GM19397 (cell line): ENCODE measurements around the gene MCRIP1.
"Not testable (repeated sequence)": the region's sequence is repeated elsewhere in the genome, so short reads cannot be mapped to it uniquely, and the experiment has no call there.

ENCODE experiments used
- ATAC-seq: cut with Tn5 transposase; IDR thresholded peaks from one replicate; pipeline ENCODE4 v1.9.1; 2021; ENCODE audit warnings: mild to moderate bottlenecking, moderate library complexity; ENCODE audit not compliant: unreplicated experiment

MCRIP1 gene

DNA sequence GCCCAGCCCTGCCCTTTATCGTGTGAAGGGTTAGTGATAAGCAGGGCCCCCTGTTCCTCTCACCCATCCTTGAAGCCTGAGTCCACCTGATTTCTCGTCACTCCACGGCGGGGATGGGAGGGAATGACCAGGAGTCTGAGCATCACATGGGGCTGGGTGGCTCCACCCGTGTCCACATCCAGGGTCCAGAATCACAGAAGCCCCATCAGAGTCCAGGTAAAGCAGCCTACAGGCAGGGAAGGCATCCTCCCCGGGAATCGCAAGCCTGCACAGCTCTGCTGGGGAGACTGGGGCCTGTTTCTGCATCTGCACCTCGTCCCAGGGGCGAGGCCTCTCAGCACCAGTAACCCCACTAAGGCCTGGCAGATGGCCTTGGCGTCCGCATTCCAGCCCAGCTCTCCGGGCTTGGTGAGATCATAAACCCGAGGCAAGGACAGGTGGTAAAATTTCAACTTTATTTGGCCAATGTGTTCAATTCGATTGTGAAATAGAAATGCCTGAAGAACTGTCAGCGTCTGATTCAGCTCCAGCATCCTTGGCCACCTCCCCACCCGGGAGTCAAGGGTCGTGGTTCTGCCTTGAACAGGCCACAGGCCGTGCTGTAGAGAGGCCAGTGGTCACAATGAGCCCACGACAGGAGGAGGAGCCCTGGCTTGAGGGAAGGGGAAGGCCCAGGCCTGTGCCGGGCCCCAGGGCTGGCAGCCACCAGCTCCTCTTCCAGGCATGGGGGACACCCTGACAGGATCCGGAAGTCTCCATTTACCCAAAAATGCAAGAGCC, 9.8 kb upstream of the MCRIP1 start:
- ATAC-seq, result no peak

DNA sequence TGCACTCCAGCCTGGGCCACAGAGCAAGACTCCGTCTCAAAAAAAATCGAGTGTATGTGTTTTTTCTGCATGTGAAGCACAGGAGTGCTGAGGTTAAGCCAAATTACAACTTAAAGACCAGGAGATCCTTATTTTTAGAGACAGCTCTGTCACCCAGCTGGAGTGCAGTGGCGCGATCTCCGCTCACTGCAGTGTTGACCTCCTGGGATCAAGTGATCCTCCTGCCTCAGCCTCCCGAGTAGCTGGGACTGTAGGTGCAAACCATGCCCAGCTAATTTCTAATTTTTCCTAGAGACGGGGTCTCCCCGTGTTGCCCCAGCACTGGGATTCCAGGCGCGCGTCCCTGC, 9.3 kb upstream of the MCRIP1 start:
- no peak for ATAC-seq

DNA sequence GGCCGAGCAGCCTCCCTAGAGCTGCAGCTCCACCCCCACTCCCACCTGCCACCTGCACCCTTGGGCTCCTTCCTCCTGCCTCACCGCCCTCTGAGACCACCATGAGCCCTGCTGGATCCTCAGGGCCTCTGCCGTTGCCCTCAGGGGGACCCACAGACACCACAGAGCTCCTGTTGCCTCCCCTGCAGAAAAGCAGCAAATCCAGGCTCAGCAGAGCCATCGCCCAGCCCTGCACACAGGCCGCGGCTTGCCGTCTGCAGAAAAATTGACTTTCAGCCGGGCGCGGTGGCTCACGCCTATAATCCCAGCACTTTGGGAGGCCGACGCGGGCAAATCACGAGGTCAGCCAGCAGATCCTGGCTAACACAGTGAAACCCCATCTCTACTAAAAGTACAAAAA, 8.8 kb upstream of the MCRIP1 start:
- ATAC-seq, result no peak

DNA sequence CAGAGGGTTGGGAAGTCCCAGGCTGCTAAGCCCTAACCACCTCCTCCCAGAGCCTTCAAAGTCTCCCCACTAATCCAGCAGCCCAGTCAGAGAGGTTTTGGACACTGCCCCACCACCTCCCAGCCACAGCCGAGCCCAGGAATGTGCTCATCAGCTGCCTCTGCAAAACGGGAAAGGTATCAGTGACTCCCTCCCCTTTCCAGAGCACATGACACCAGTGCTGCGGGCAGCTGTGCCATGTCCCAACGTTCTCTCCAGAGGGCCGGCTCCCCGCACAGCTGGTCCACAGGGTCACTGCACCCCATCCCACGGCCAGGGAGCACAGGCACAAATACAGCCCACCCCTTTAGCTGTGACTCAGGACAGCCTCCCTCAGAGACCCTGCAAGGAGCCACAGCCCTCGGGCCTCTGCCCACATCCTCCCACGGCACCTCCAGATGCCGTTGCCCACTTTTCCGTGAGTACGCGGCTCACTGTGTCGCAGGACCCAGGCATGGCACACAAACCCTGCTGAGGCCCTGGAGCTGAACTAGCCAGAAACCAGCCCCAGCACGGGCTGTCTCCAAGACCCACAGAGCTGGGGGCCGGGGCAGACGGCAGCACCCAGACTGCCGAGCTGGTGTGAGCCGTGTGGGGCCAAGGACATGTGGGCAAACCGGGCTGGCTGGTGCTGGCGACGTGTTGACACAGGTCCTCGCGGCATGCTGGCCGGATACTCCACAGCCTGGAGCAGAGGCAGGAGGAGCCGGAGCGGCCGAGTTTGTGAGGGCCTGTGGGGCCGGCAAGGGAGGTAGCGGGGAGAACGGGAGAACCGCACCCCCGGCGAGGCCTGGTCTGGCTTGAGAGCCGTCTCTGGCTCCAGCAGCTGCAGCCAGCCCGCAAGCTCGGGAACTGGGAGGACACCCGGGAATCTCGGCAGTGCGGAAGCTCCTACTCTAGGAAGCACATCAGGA, 8.0 kb upstream of the MCRIP1 start:
- ATAC-seq, result no peak

DNA sequence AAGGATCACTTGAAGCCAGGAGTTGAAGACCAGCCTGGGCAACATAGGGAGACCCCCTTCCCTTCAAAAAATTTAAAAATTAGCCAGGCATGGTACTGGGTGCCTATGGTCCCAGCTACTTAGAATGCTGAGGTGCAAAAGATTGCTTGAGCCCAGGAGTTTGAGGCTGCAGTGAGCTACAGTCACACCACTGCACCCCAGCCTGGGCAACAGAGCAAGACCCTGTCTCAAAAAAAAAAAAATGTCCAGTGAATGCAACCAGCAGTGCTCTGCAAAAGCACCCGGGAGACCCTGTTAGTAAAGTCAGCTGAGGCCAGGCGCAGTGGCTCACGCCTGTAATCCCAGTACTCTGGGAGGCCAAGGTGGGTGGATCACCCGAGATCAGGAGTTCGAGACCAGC, 7.0 kb upstream of the MCRIP1 start:
- not testable (repeated sequence) for ATAC-seq

DNA sequence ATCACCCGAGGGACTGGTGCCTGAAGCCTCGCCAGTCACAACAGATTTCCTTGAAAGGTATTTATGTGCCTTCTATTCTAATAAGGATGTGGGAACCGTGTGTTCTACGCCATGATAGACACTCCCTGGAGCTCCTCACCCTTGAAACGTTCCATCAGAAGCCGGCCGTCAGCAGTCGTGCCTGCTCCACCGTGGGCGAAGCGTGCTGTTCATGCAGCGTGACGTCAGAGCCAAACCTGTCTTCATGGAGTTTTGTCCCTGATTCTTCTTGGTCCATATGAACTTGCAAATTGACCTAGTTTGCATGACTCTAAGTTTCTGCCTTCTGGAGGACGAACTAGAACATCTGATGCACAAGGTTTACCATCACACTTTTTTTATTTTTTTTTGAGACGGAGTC, 6.2 kb upstream of the MCRIP1 start:
- ATAC-seq, result no peak

DNA sequence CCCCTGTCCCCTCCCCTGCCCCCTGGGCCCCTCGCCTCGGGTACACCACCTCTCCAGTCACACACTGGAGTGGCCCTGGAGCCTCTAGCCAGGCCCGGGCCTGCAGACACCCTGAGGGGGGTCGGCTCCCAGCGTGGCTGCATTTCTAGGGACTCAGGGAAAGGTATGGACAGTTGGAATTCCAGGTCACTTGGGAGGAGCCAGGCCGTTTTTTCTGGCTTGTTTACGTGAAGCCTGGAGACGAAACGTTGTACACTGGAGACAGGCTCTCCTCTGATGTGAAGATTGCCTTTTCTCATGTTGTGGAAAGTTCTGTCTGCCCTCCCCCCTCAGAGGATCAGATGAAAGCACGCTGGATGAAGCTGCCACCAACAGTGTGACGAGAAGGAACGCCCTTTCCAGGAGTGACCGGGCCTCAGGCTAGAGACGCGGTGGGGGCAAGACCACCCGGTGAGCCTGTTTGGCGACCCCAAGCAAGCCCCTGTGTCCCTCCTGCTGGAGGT, 5.7 kb upstream of the MCRIP1 start:
- no peak for ATAC-seq

DNA sequence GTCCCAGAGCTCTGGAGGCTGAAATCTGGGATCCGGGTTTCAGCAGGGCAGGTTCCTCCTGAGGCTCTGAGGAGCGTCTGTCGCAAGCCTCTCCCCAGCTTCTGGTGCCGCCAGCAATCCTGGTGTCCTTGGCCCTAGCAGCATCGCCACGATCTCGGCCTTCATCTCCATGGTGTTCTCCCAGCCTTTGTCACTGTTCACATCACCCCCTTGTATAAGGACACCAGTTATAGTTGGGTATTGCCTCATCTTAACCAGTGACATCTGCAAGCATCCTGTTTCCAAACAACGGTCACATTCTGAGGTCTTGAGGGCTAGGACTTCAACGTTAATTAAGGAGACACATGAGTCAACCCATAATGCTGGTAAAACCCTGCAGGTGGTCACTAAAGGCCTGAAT, 4.5 kb upstream of the MCRIP1 start:
- no peak for ATAC-seq

DNA sequence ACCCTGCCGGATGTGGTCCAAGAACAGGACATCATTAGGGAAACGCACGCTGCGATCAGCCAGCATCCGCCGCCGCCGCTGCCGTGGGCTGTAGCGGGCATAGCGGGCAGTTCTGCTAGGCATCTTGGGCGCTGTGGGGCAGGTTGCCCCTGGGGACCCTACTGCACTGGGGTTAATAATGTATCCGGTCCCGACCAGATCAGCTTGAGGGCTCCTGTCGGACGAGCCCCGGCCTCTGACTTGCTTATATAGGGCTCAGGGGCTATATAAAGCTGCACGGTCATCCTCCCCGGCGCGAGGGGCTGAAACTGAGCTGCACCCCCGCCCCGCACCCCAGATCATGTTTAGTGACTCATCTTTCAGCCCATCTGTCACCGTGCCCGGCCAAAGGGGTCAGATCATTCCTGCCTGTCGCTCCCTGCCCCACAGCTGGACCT, 1.8 kb upstream of the MCRIP1 start, which contains the start of gene PPP1R27:
Gene PPP1R27, minus strand, starts transcription at position 220 of the 437 bp plus-strand sequence. Its CDS starts 97 bp downstream, at position 123.
- ATAC-seq, result no peak

DNA sequence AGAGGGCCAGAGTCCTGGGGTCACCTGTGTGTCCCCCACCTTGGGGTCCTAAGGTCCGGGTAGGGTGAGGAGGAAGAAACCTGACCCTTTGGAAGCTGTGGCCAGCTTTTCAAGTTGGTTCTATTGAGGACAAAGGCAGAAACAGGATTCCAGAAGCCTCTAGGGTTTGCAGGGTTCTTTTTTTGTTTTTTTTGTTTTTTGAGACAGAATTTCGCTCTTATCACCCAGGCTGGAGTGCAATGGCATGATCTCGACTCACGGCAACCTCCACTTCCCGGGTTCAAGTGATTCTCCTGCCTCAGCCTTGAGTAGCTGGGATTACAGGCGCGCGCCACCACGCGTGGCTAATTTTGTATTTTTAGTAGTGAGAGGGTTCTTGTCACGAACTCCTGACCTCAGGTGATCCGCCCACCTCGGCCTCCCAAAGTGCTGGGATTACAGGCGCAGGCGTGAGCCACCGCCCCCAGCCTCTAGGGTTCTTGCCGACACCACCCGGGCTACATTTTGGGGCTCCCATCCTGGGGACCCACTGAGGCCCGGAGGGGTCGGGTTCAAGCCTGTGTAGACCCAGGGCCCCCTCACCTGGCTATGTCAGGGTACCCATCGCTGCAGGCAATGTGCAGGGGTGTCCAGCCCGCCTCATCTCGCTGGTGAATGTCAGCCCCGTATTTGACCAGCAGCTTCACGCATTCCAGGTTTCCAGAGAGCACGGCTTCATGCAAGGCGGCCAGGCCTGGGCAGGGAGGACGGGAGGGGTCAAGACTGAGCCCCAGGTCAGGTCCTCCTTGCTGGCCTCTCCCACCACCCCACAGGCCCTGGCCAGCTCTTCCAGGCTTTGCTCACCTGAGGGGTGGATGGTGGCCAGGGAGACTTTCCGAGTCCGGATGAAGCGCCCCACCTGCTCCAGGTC, 1.1 kb upstream of the MCRIP1 start:
- ATAC-seq, result no peak

DNA sequence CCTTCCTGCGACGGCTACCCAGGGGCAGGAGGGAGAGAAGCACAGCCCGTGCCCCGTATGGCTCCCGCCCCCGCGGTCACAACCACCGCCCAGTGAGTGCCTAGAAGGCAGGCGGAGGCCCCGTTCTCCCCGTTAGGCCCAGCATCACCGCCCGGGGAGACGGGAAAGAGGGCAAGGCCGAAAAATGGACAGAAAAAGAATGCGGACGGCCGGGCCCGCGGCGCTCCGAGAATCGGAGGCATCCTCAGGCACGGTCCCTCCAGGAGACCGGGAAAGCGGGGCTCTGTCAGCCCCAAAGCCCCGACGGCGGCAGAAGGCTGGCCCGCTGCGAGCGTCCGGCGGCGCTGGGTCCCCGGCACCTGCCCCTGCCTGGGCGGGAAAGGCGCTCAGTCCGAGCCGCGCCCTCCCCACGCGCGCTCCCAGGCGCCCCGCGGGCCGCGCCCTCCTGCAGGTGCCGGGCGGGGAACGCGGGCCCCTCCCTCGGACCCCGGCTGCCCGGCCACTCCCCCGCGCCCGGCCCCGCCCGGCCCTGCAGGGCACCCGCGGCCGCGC, 407 bp downstream of the MCRIP1 start:
- peak; percentile 5 for ATAC-seq

DNA sequence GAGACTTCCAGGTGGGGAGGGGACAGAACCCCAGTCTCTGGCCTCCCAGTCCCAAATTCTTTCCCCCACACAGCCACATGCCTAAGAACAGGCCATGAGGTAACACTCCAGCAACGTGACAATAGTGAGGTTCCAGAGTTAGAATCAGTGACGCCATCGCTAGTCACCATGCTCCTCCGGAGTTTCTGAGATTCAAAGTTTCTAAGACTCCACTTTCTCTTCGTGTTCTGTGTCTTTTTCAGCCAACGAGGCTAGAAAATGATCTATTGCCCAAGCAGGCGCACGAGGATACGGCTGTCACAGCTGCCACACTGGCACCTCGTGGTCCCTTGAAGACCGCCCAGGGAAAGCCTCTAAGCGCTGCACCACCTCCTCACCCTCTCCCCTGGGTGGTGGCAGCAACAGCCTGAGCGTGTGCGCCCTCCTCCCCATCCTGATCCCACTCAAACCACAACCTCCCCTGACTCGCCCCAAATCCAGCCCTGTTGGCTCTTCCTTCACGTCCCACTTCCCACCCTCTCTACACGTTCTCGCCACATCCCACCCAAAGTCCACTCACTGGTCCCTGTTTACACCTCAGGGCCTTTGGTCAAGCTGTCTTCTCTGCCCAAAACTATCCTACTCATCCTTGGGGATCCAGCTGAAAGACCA, 1.0 kb downstream of the MCRIP1 start:
- ATAC-seq, result no peak

DNA sequence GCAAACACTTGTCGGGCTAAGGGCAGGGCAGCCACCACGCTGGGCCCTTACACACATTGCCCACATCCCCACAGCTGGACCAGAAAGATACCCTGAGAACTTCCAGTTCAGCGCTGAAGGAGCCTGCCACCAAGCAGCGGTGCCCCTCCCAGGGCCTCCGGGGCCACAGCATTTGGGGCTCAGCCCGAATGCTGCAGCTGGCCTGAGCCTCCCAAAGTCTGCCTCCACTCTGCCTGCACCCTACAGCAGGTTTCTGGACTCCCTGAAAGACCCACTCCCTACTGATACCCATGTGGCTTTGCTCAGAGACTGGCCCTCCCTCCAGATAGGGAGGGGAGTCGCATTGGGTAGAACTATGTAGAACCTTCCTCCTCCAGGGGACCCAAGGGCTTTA, 1.5 kb downstream of the MCRIP1 start:
- no peak for ATAC-seq

DNA sequence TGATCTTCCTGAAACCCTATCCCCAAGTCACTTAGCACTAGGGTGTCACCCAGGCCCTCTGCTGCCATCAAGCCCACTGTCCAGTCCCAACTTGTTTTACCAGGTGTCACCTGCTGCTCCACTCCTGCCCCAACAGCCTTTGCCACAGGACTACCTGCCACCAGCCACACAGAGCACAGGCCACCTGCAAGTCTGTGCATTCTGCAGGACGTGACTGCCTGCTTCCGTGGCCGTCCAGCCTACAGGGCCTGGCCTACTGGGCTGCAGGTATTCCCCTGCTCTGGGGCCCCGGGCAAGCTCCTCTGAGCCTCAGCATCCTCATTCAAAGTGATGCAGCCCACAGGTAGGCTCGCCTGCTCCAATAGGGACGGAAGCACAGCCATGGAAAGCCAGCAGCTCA, 3.2 kb downstream of the MCRIP1 start:
- ATAC-seq, result no peak

DNA sequence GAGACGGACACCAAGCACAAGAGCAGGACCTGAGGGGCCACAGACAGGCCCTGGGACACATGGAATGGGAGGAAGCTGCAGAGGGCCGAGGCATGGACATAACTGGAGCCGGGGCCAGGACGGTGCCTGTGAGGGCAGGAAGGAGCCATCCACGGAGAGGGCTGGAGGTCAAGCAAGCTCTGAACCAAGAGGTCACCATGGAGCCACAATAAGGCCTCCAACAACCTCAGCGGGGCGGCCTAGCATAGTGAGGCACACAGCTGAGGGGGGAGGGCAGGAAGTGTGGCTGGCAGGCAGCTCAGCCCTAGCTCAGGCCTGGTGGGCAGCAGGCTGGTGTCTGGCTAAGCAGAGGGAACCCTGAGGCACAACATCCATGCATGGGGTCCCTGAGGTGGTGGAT, 4.4 kb downstream of the MCRIP1 start:
- no peak for ATAC-seq

DNA sequence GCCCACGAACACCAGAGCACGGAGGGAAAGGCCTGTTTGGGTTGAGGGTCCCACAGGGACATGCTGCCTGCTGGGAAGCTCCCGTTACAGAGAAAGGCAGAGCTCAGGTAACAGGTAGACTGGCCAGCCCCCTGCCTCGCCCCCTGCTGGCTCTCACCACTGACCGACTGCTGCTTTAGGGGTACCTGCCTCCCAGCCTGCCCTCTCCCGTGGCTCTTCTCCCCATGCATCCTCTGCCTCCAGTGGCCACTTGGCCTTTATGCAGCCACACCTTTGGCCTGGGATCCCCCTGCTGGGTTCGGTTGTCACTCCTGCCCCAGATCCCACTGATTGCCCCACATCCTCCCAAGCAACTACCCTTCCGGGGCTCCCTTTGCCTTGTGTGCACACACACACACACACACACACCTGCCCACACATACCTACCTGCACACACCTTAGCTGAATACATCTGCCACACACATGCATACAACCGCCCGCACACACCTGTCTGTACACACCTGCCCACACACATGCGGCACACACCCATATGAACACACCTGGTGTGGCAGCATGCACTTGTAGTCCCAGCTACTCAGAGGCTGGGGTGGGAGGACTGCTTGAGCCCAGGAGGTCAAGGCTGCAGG, 7.1 kb downstream of the MCRIP1 start:
- no peak for ATAC-seq

DNA sequence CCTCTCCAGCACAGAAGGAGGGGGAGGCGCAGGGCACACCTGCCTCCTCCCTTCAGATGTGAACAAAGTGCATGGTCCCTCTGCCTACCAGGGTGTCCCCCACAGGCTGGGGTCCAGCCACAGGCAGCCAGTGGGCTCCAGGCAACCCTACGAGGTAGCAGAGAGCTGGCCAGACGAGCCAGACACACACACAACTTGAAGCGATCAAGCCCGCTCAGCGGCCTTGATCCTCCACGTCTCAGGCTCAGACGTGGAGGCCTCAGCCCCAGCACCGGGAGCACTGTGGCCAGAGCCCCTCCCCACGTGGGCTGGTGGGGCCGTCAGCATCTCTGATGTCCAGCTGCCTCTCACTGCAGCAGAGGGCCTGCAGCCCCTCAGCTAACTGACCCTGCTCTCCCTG, 8.5 kb downstream of the MCRIP1 start:
- no peak for ATAC-seq

DNA sequence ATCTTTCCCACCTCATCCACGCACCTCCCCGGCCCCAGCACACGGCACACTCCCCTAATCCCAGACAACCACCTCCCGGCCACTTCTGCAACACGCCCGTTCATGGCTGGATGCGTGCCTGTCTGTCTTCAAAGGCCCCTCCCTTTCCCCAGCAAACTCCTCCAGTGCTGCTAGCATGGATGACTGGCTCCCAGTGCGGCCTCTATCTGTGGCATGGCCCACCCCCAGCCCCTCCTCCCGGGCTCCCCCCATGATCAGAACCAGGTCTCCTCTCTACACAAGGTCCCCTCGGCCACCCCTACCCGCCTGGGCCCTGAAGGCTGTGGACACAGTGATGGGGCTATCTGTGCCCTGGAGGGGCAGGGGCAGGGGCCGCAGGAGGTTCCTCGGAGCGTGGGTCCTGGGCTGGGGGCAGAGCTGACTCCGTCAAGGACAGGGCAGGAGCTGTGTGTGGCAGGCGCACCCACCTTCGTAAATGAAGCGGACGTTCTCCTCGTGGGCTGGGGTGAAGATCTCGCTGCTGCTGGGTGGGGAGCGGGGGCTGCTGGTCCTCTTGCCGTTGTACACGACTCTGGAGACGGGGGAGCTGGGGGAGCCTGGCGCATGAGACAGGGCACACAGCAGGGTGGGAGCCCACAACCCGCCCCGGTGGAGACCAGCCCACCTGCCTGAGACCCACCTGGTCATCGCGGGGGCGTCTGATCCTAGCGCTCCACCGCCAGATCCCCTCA, 9.1 kb downstream of the MCRIP1 start:
- no peak for ATAC-seq
